8988T (cell line): ENCODE results near the gene RTN4R.
"Not testable (repeated sequence)": the region's sequence is repeated elsewhere in the genome, so short reads cannot be mapped to it uniquely, and the experiment has no call there.

Experiments
- DNase-seq: peaks from one replicate; pipeline ENCODE4 v3.0.0; 2011

RTN4R gene

GRCh38 chr22:20270190-20271113 lies 2.3 kb upstream of the RTN4R start:
- not testable (repeated sequence) for DNase-seq

- not testable (repeated sequence) for DNase-seq
These were observed 1.6 kb upstream of the RTN4R start for GRCh38 chr22:20269673-20270072.

- DNase-seq: not testable (repeated sequence)
These were observed 1.1 kb upstream of the RTN4R start for GRCh38 chr22:20269201-20269600.

- no peak for DNase-seq
These were observed 458 bp downstream of the RTN4R start for GRCh38 chr22:20267441-20268278.

- DNase-seq: not testable (repeated sequence)
These were observed 1.3 kb downstream of the RTN4R start for GRCh38 chr22:20266667-20267440.

- not testable (repeated sequence) for DNase-seq
These were observed 2.1 kb downstream of the RTN4R start for GRCh38 chr22:20265772-20266666.

GRCh38 chr22:20264614-20265452 lies 3.3 kb downstream of the RTN4R start:
- no peak for DNase-seq

- DNase-seq: not testable (repeated sequence)
These were observed 4.5 kb downstream of the RTN4R start for GRCh38 chr22:20263404-20264281.

GRCh38 chr22:20262582-20263147 lies 5.5 kb downstream of the RTN4R start:
- DNase-seq: no peak

GRCh38 chr22:20261848-20262581 lies 6.1 kb downstream of the RTN4R start:
- no peak for DNase-seq

GRCh38 chr22:20260071-20260765 lies 7.9 kb downstream of the RTN4R start:
- no peak for DNase-seq

GRCh38 chr22:20259327-20259688 lies 8.8 kb downstream of the RTN4R start:
- no peak for DNase-seq

- DNase-seq: no peak
These were observed 9.4 kb downstream of the RTN4R start for GRCh38 chr22:20258584-20259326.

GRCh38 chr22:20258021-20258299 lies 10.2 kb downstream of the RTN4R start:
- no peak for DNase-seq

- no peak for DNase-seq
These were observed 10.7 kb downstream of the RTN4R start for GRCh38 chr22:20257212-20258020.

GRCh38 chr22:20256551-20257211 lies 11.4 kb downstream of the RTN4R start:
- no peak for DNase-seq
